Mucosa of descending colon (tissue), 3 donors: ENCODE measurements around the gene FZD8. TPM values are rescaled to one million over a fixed set of nuclear protein-coding genes. Genes with fewer than 3 reads are reported as not detected.

Experiments
- ATAC-seq: fragments of 200-7000 bp; cut with Tn5 transposase; one replicate; pipeline ENCODE4 v1.9.1; 2020; ENCODE audit warnings: mild to moderate bottlenecking, moderate library complexity
- DNase-seq, 3 donors: peaks; one replicate each; pipeline ENCODE4 v3.0.0-alpha.2; 2020
- H3K36me3 ChIP-seq: fragments of 200-600 bp; one replicate; pipeline ENCODE4 v1.8.0; 2021; ENCODE audit warnings: low read depth, mild to moderate bottlenecking
- H3K4me1 ChIP-seq: fragments of 200-600 bp; one replicate; pipeline ENCODE4 v1.8.0; 2021; ENCODE audit warnings: low read depth, mild to moderate bottlenecking
- H3K4me3 ChIP-seq: fragments of 200-600 bp; one replicate; pipeline ENCODE4 v1.8.0; 2021; ENCODE audit warnings: mild to moderate bottlenecking
- H3K9me3 ChIP-seq: fragments of 200-600 bp; one replicate; pipeline ENCODE4 v1.8.0; 2021; ENCODE audit warnings: mild to moderate bottlenecking
- intact Hi-C, 2 donors: fragments of 100-400 bp; cut with DNase I in 1 of 2; cut with micrococcal nuclease in 1 of 2; formaldehyde crosslinking; loops; one replicate each; pipeline versions ENCODE4 v1.11.0 to v1.11.1; 2022; cut with DNase I, micrococcal nuclease
- total RNA-seq, 3 donors: library from RNA; stranded (reverse); fragmentation: NEBNext Ultra II Directional in 2 of 3; extraction: Animal tissue kit (Norgen Biotek cat#: 25700) in 2 of 3; gene quantifications; one replicate each; pipeline versions ENCODE4 v1.2.1 to v1.2.4, GENCODE V29; 2021 to 2023
- TF ChIP-seq, protein P1 (sequence below): fragments of 200-600 bp; IDR thresholded peaks from one replicate; pipeline ENCODE4 v1.8.0; 2022; ENCODE audit warnings: antibody characterized with exemption, mild to moderate bottlenecking
- donor health status: DM: no; HTN: no; CAD: no; lungs with moderate emphysema.
- donor health status: DM: no; HTN: no; CAD: no.
- donor health status: DM: no; HTN: yes; CAD: no.

Gene FZD8
- total RNA-seq, 3 donors from 2014 or later: 13.4 to 31.3 (median 14.8) TPM

- DNase-seq (no peak), ATAC-seq (no peak)
- Histone ChIP-seq H3K9me3 (no peaks in the 10 kb centered on the region), H3K4me1 (peaks cover 12% of the 10 kb centered on the region), H3K4me3 (no peak overlapping the region), H3K36me3 (no peaks in the 10 kb centered on the region)
- TF ChIP-seq, protein P1, sequence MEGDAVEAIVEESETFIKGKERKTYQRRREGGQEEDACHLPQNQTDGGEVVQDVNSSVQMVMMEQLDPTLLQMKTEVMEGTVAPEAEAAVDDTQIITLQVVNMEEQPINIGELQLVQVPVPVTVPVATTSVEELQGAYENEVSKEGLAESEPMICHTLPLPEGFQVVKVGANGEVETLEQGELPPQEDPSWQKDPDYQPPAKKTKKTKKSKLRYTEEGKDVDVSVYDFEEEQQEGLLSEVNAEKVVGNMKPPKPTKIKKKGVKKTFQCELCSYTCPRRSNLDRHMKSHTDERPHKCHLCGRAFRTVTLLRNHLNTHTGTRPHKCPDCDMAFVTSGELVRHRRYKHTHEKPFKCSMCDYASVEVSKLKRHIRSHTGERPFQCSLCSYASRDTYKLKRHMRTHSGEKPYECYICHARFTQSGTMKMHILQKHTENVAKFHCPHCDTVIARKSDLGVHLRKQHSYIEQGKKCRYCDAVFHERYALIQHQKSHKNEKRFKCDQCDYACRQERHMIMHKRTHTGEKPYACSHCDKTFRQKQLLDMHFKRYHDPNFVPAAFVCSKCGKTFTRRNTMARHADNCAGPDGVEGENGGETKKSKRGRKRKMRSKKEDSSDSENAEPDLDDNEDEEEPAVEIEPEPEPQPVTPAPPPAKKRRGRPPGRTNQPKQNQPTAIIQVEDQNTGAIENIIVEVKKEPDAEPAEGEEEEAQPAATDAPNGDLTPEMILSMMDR: no peak
- intact Hi-C loops: loop anchor here (5.0 kb wide), 2 partner anchors 1140 to 1145 kb away; no protein-coding TSS in a partner anchor
Measured at GRCh38 chr10:35637462-35637861, 4.6 kb downstream of the FZD8 start.

DNA sequence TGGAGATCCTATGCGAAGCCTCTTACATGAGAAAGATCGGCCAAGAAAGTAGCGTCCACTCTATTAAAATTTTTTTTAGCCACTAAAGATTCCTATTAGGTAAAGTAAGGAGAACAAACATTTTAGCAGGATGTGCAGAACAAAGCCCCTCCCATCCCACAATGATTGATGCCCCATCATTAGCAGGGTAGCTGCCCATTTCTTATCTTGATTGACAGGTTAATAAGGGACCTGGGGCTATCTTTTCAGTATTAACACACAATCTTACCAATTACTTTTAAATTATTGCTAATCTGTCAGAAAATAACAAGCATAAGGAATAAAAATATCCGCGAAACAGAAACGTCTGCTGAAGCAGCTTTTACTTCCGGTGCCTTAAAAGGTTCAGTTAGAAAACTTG, 5.1 kb downstream of the FZD8 start:
- H3K9me3 ChIP-seq: no peaks in the 10 kb centered on the region
- ATAC-seq (no peak), DNase-seq (no peak)
- TF ChIP-seq, protein P1: no peak
- no peaks in the 10 kb centered on the region for H3K36me3 ChIP-seq
- H3K4me1 ChIP-seq: peaks cover 12% of the 10 kb centered on the region
- intact Hi-C loops: loop anchor here (5.0 kb wide), 2 partner anchors 1140 to 1145 kb away; no protein-coding TSS in a partner anchor
- H3K4me3 ChIP-seq: no peak overlapping the region

- ATAC-seq: peak; percentile 84
- TF ChIP-seq, protein P1: peak; percentile 68
- no peaks in the 10 kb centered on the region for H3K36me3 ChIP-seq
Measured at GRCh38 chr10:35635576-35635975, 6.5 kb downstream of the FZD8 start.

DNA sequence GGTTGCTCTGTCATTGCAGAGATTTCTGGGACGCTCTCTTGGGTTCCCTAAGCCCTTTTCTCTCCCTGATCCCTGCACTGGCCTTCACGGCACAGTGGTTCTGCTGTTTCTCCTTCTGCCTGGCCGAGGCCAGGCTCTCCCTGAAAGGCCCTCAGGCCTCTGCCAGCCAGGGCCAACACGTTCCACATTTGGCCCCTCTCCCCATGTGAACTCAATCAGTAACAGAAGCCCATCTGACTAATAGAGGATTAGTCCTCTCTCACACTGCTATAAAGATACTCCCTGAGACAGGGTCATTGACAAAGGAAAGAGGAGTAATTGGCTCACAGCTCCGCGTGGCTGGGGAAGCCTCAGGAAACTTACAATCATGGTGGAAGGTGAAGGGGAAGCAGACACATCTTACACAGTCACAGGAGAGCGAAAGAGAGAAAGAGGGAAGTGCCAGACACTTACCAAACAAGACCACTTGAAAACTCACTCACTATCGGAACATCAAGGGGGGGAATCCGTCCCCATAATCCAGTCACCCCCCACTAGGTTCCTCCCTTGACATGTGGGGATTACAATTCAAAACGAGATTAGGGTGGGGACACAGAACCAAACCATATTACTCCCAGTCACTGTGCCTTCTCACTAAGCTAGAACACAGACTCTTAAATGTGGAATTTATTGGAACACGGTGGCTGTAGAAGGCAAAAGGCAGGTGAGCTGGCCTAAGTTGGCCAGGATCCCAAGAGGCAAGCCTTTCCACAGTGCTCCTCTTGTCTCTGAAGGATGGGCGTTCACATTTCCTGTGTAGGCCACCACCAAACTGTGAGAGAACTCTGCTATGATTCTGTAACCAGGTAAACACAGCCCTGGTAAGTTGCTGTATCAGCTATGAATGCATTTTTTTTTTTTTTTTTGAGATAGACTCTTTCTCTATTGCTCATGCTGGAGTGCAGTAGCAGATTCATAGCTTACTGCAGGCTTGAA, 8.8 kb downstream of the FZD8 start:
- H3K36me3 ChIP-seq: no peaks in the 10 kb centered on the region
- no peak overlapping the region for H3K4me3 ChIP-seq
- peaks cover 7% of the 10 kb centered on the region for H3K4me1 ChIP-seq
- ATAC-seq (peak; percentile 40), DNase-seq (no peak)
- intact Hi-C loops: no loop called here
- no peaks in the 10 kb centered on the region for H3K9me3 ChIP-seq
- TF ChIP-seq, protein P1: no peak

More at GRCh38 chr10:35635576-35635975, 6.5 kb downstream of the FZD8 start:
- Histone ChIP-seq H3K9me3 (no peaks in the 10 kb centered on the region), H3K4me3 (no peak overlapping the region), H3K4me1 (peaks cover 9% of the 10 kb centered on the region)
- DNase-seq: peak in 1 of 3 donors; percentile 71
- intact Hi-C loops: loop anchor here (5.0 kb wide), 2 partner anchors 1142 to 1147 kb away; no protein-coding TSS in a partner anchor

DNA sequence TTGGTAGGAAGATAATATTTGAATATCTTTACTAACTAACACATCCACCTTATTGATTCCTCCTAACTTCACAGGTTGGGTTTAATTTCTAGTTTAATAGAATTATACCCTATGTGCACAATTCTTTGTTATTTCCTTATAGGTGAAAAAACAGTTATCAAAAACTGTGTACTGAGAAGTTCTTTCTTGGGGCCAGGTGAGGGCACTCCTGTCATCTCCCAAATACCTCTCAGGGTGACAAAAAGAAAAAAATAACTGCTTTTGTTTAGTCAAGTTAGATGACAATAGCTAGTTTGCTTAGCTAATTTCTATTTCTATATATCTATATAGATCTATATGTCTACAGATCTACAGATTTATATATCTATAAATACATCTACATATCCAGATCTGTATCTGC, 10.1 kb downstream of the FZD8 start:
- peaks cover 7% of the 10 kb centered on the region for H3K4me1 ChIP-seq
- no peaks in the 10 kb centered on the region for H3K36me3 ChIP-seq
- no peaks in the 10 kb centered on the region for H3K9me3 ChIP-seq
- DNase-seq (no peak), ATAC-seq (no peak)
- TF ChIP-seq, protein P1: no peak
- no peak overlapping the region for H3K4me3 ChIP-seq
- intact Hi-C loops: no loop called here
